DMS79 (cell line): ENCODE results near the gene TMEM88.

Source experiments
- DNase-seq: peaks from one replicate; lab custom pipeline; 2025; lab: John Stamatoyannopoulos, UW

Gene TMEM88

DNA sequence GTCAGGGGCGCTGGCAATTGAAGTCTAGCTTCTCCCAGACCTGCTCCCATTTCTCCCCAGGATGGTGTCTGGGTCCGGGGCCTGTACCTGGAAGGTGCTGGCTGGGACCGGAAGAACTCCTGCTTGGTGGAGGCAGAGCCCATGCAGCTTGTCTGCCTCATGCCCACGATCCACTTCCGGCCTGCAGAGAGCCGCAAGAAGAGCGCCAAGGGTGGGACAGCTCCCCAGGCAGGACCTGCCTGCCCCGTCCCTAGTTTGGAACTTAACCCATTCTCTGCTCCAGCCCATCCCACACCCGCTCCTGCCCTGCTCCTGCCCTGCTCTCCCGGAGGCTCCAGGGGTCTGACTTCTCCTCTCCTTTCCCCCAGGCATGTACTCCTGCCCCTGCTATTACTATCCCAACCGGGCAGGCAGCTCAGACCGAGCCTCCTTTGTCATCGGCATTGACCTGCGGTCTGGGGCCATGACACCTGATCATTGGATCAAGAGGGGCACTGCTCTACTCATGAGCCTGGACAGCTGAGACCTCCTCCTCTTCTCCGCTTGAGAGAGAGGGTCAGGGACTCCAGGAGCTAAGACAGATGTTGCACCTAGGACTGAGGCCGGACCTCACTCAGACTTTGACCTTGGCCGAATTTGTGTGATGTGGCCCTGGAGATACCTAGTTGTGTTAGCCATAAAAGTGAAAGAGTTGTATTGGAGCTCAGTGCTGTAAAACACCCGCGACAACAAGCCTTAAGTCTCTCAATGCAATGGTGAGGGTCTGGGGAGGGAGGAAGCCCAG lies 21.7 kb upstream of the TMEM88 start:
- no peak for DNase-seq

DNA sequence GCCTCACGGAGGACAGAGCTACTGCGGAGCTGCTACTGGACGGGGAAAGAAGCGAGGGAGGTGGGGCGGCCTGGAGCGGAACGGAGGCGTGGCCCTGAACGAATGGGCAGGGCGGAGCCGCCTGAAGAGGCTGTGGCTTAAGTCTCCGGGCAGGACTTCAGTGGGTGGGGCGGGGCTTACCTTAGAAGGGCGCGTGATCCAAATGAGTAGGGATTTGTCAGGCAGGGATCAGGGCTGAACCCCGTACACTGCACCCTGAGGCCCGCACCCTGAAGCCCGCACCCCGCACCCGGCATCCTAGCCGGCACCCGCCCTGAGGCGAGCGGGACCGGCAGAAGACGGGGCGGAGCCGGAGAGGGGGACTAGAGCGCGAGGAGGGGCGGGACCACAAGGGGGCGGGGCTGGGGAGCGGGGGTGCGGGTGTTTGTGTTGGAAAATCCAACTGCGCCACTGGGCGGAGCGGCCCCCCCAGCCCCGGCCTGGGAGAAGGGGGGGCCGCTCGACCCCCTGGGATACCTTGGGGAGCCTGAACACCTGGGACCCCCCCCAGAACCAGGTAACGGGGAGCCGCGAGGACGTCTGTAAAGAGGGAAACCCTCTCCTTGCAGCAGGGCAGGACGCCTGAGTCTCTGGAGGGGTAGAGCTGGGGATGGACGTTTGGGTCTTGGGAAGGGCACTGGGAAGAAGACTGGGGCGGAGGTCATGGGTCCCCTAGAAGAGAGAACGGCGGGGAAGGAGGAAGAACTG lies 20.9 kb upstream of the TMEM88 start, which contains the start of gene KDM6B:
TSS of gene KDM6B (plus strand) at position 423 of the 747 bp plus-strand sequence. CDS start 11,338 bp downstream, outside the sequence.
- DNase-seq: peak; percentile 75

DNA sequence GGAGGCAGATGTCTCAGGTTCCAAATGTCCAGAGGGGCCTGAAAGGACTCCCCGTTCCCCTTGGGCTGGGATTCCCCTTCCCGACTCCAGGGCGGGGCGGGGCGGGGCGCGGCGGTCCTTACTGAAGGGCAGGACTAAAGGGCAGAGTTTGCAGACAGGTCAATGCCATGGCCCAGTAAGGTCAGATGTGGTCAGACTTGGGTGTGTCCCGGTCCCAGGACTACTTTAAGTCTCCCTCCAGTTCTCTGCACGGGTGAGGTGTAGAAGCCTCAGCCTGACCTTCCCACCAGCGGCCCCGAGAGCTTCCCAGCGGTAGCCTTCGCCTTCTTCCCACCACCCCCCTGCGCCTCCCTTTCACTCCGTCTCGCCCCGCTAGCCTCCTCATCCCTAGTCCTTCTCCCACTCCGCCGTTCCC lies 20.3 kb upstream of the TMEM88 start:
- no peak for DNase-seq

DNA sequence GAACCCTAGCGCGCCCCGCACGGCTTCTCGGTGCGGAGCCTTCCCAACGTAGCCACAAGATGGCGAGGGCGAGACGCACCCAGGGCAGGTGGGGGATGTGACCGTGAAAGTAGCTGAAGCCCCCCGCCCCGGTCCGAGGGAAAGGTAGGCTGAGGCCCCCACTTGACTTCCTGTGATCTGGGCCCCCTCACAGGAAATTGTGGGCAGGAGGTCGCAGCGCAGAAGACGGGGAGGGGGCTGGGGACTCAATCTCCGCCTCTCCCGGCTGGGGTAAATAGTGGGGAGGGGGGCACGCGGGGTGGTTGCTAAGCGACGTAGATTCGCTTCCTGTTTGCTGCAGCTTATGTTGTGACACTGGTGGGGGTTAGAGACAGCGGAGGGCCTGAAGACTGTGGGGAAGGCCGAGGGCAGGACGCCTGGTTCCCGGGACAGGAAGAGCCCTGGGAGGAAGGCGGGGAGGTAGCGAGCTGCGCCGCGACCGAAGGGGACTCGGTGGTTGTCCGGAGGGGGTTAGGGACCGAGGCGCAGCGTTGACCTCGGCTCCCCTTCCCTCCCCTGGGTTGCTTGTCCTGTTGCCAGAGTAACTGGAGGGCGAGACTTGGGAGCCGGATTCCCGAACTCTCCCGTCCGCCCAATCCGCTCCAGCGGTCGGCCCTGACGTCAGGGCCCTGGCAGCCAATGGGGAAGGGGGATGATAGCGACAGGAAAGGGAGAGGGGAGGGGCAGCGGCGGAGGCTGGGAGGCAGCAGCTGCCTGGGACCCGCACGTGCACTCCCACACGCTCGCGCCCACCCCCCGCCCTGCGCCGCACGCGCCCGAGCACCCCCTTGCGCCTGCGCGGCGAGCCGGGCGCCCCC lies 19.7 kb upstream of the TMEM88 start:
- peak; percentile 96 for DNase-seq

DNA sequence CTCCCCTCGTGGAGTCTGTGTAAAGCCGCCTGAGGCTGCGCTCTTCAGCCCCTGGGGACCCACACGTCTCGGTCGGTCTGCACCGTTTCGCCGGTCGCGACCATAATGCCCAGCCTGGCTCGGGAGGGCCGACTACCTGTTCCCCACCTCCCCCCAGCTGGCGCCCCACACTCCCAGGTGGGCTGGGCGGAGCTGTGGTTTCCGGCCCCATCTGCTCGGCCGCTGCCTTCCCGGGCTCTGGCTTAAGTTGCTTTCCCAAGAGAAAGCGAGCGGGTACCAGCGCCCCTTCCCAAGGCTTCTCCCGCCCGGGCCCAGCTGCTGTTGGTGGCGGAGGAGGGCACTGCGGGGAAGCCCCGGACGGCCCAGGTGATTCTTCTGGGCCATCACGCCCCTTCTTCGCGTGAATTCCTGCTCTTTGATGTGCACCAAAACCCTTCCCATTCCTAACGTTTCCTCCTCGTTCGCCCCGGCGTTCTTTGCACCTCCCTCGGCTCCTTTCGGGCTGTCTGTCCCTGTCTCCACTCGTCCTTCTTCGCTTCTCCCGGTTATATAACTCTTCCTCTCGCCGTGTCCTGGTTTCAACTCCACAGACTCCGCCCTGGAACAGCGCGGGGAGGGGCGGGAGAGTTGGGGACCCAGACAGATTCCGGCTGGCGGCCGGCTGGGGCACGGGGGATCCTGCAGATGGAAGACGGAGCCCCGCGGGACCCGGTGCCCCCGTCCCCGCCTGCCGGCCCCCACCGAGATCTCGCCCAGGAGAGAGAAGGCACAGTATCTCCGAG lies 18.9 kb upstream of the TMEM88 start:
- peak; percentile 58 for DNase-seq

DNA sequence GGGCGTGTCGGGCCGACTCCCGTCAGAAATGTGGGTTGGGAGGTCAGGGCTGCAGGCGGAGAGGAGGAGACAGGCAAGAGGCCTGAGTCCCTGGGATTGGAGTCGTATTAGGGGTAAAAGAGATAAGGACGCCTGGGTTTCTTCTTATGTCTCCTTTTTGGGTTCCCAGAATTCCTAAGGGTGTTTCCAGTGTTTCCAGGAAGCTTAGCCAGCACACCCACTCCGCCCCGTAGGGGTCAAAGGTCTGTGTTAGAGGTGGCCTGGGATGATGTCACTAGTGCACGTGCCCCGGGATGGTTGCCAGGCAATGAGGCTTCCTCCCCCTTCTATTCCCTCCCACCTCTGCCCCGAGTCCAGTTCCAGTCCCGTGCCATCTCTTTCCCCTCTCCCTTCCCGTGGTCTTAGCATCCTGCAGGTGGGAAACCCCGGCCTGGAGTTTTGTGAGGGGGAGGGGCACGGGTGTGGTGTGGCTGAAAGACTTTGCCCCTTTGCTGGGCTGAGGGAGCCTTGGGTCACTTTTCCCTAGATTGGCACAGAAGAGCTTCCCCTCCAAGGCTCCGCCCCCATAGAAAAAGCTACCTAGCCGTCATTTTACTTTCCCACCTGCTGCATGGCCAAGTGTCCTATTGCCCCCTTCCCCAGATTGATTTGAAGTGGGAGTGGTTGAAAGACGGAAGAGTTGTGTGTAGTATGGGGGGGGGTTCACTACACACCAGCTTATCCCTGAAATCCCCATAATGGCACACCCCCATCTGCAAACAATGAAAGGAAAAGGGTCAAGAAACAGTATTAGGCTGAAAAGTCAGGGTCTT lies 18.1 kb upstream of the TMEM88 start:
- DNase-seq: peak; percentile 99

DNA sequence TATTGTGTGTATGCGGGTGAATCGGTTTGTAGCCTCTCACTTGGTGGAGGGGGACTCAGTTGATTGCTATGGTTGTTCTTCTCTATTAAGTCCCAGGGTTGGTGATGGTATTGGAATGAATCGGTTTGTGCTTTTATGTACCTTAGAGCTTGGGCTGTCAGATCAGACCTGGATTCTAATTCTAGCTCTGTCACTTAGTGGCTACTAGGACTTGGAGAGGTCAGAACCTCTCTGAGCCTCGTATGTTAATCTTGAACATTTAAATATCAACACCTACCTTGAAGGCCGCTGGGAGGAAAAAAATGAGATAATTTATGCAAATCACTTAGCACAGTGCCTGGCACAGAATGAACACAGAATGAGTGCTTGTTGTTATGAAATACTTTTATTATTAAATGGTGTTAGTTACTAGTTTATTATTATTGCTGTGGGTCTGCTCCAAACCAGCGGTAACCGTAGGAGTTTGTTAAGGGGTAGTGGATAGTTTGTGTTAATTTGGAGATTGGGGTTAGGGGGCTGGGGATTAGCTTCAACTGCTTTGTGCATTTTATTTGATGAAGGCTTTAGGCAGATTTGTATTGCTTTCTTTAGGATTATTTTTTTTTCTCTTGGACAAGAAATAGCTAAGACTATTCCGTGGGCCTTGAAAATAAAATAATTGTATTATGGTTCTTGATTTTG lies 17.3 kb upstream of the TMEM88 start:
- peak; percentile 37 for DNase-seq

DNA sequence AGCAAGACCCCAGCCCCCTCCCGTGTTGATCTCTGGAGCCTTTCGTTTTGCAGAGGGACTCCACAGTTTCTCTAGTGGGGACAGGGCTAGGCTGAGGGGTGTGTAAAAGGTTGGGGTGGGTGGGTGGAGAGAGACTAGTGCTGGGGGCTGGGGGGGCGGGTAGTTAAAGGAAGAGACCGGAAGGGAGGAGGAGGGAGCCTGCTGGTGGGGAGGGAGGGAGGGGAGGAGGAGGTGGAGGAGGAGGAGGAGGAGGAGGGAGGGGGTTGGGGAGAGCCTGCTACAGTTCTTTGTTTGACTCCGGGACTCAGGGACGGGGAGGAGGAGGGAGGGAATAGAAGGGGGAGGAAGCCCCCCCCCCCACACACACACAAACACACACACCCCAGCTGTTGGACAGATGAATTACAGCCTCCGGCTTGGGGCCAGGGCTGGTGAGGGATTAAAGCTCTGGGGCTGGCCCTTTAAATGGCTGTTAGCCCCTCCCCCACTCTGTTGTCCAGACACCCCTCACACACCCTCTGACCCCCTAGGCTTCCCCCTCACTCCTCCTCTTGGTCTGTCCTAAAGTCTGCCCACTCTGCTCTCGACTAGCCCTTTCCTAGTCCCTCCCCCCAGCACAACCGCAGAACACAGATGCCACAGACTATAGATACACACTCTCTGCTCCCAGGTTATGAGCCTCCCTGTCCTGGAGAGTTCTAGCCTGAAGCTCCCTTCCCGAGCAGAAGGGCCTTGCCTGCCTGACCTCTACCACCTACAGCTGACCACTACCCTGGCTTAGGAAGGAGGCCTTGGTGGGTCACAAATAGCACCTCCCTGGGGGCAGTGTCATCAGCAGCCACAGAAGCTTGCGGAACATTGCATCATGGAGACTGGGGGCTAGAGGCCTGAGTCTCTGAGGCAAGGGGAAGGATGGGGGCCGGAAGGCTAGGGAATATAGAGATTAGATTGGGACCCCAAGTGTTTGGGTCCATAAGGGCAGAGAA lies 16.5 kb upstream of the TMEM88 start:
- peak; percentile 45 for DNase-seq

DNA sequence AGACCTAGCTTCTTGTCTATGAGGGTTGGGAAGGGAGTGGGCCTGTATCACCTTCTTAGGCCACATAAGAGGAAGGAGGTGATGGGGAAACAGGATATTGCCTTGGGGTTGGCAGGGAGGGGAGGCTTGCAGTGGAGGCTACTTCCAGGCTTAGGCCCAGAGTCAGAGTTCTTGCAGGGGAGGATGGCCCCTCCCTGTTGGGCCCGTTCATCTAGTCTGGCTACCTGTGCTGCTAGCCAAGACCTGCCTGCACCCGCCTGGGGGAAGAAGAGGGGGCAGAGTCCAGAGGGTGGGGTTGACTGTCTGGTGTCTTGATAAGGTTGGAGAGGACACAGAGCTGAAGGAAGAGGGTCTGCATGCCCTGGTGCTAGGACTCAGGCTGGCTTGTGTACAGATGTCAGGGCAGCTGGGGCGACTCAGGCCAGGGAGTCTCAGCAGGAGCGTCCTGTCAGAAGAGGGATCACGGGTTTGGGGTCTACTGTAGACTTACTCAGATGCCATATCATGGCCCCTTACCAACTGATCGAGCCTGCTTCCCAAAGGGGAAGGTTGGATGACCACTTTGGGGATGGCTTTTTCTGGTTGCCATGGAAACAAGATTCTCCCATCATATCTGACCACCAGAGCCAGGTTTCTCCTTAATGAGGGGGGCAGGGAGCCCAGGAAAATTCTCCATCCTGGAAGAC lies 15.5 kb upstream of the TMEM88 start:
- no peak for DNase-seq

DNA sequence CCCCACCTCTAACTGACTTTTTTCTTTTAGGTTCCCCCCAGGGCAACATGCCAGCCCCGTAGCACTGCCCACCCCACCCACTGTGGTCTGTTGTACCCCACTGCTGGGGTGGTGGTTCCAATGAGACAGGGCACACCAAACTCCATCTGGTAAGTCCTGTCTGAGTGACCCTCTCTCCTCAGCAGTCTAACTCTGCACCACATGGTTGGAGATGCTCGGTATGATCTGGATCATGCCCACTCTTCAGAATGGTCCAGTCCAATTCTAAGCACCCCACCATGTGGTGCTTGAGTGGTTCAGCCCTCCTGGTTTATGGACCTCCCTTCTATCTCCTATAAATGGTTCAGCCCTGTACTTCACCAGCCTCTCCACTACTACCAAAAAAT lies 15.0 kb upstream of the TMEM88 start:
- no peak for DNase-seq

DNA sequence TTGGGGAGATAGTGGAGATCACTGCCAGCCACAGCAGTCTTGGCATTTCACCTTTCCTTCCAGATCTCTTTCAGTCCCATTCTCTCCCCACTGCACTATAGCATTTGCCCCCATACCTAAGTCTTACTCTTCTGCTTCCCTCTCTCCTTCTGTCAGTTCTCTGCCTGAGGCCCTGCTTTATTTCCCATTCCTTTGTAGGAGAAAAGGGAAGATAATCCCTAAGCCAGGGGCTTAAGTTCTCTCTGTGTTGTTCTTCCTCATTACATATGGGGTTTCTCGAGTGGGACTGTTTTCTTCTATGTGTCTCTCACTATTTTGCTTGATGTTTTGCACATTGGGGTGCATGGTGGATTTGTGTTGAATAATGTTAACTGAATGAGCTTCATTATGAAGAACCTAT lies 14.4 kb upstream of the TMEM88 start:
- DNase-seq: no peak

DNA sequence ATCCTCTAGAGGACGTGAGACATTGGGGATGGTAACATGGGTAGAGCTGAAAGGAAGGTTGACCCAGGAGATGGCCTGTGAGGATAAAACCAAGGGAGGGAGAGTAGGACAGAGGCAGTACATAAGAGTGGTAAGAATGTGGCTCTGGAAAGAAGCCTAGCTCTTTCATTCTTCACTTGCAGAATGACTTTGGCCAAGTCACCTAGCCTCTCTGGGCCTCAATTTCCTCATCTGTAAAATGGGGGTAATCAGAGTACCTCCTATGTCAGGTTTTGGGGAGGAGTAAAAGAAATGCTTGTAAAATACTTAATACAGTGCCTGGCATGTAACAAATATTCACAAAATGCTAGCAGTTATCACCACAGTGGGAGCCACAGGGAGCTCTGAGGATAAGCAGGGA lies 14.0 kb upstream of the TMEM88 start:
- no peak for DNase-seq

DNA sequence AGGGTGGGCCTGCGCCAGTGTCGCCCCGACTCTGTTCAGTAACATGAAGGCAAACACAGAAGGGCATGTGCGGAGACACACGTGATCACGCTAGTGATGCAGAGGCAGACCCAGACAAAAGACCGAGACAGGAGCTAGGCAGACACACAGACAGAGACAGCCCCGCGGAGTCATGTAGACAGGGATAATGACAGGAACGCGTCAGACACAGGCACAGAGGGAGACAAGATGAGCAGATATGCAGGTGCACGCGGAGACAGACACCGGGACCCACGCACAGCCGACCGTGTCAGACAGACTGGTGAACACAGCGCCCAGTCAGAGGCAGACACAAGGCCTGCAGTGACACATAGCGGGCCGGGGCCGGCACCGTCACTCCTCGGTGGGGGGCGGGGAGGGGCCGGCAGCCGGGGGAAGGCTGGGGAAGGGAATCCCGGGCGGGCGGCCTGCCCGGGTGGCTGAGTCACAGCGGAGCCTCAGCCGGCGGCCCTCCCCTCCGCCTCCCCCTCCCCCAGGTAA lies 13.4 kb upstream of the TMEM88 start:
- DNase-seq: peak; percentile 40

DNA sequence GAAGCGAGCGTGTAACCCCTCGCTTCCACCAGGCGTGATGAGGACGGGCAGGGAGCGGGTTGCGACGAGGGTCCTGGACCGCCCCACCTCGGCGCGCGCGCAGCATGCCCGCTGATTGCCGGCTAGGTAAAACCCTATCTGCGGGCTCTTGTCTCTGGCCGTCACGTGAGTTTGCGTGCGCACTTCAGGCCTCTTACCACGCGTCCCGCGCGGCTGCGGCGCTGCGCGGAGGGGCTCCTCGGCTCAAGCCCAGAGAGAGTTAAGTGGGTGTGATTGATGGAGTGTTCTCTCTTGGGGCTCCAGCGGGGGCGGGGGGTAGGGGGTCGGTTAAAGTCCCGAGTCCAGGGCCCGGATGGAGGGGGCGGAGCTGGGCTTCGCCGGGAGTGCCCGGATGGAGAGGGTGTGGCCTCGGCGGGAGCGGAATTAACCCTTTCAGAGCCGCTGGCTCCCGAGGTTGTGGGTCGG lies 12.9 kb upstream of the TMEM88 start:
- DNase-seq: peak; percentile 89

DNA sequence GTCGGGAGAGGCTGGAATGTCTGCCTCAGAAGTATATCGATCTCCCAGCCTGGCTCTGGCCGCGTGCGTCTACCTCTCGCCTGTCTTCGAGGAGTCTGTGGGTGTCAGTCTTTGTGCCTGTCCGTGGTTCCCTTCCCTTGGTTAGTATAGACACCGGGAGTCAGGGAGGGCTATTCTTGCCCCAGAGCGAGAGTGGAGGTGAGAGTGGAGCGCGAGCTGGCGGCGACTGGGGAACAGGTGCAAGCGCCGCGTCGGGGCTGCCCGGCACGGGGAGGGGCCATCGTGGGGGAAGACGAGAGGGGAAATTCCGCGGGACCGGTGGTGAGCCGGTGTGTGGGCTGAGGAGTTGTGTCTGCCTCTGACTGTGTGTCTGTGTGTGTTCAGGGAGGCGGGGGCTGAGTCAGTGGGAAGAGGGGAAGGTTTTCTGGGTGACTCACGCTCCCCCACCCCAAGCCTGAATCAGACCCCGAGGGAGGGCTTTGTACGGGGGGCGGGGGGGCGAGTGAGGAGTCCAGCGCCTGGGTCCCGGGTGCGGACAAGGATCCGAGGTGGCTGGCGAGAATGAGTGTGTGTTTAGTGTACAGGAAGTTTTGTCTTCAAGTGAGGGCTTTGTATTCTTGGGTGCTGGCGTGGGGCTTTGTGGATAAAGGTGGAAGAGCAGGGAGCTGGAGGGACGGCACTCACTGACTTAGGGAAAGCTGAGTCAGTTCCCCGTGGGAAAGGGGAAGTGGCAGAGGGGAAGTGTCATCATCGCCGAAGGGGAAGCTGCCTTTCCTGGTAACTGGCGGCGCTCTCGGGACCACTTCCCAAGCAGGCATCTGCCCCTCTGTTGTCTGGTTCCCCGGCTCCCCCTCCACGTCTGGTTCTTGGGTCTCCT lies 12.2 kb upstream of the TMEM88 start:
- DNase-seq: peak; percentile 50

DNA sequence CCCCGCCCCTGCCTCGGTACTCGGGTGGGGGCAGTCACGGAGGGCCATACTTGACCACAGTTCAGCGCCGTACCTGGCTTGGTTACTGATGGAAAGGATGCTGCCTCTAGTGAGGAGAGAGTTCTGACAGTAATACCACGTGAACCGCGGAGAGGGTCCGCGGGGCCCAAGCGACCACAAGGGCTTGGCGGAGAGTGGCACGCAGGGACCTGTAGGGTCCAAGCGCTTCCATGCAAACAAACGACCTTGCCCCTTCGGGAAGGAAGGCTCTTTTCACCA lies 11.7 kb upstream of the TMEM88 start:
- no peak for DNase-seq
